ENCODE results near the gene MYRF. TPM values are rescaled to one million over a fixed set of nuclear protein-coding genes. Genes with fewer than 3 reads are reported as not detected.

Gene MYRF
- total and polyA plus RNA-seq, 2 of the 4 experiments (the other 2 are of a cell fraction), result 1.6 to 10.7 TPM

DNA sequence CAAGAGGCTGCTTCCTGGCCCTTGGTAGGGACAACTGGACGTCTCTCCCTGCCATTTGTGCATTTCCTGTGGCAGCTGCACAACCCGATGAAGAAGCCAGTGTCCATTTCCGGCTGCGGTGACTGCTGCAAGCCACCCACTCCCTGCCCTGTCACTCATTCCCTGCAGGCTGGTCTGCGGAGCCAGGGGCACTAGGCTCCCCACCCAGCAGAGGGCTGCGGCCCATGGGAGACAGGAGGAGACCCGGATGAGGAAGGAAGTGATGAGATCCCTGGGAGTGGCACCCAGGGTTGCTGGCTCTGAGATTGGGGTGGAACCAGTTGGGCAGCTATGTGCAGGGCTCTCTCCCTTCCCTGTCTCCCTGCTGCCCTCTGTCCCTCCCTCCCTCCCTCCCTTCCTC, 10.0 kb upstream of the MYRF start:
- Histone ChIP-seq H3K4me2 (ENCODE audit: low read depth, low read length) (no peak overlapping the region), H2AK5ac (ENCODE audit: low read depth, low read length) (no peak overlapping the region), H3K4me3 (ENCODE audit: insufficient read depth, low read depth, low read length) (no peak overlapping the region), H3K14ac (replicated peaks; ENCODE audit: low read depth, low read length) (no peak overlapping the region), H3K79me1 (ENCODE audit: low read depth in 1 of 2, low read length in 2 of 2) (no peaks in the 10 kb centered on the region), H3K18ac (ENCODE audit: low read depth, low read length) (no peak overlapping the region), H2AFZ (replicated peaks; ENCODE audit: low read length, poor library complexity) (no peak overlapping the region), H3K4ac (ENCODE audit: low read depth, low read length) (no peak overlapping the region), H2BK15ac (ENCODE audit: low read depth, low read length) (no peak overlapping the region), H3K9me3 (ENCODE audit: control insufficient read depth, insufficient read depth, low read length) (no peaks in the 10 kb centered on the region), H3K23ac (ENCODE audit: low read depth, low read length) (no peak overlapping the region), H3K27ac (ENCODE audit: insufficient read depth, low read length) (no peak overlapping the region), H3K9ac (ENCODE audit: low read depth, low read length) (no peak overlapping the region), H2AK9ac (replicated peaks; ENCODE audit: low read depth, low read length, poor library complexity) (peak overlapping the region; percentile 74), H3K4me1 (ENCODE audit: control insufficient read depth, insufficient read depth, low read length) (no peaks in the 10 kb centered on the region), H3K56ac (ENCODE audit: extremely low read depth, insufficient read depth, low read length) (no peak overlapping the region), H3K9me1 (ENCODE audit: insufficient read depth, low read length) (no peaks in the 10 kb centered on the region), H4K5ac (ENCODE audit: low read depth, low read length) (no peak overlapping the region), H4K91ac (ENCODE audit: insufficient read depth, low read depth, low read length) (no peak overlapping the region), H2BK120ac (ENCODE audit: low read depth, low read length) (no peak overlapping the region), H2BK5ac (ENCODE audit: low read depth, low read length, poor library complexity, severe bottlenecking) (no peak overlapping the region), H4K20me1 (ENCODE audit: insufficient read depth, low read length) (no peaks in the 10 kb centered on the region), H3K36me3 (ENCODE audit: control insufficient read depth, insufficient read depth, low read length) (peaks cover 5% of the 10 kb centered on the region; the same call in 1 of the 2 replicates), H4K8ac (ENCODE audit: low read depth in 2 of 2, low read length in 2 of 2) (no peak overlapping the region), H3K27me3 (ENCODE audit: control insufficient read depth, insufficient read depth, low read length) (no peaks in the 10 kb centered on the region), H2BK20ac (ENCODE audit: low read depth, low read length) (no peak overlapping the region)
- DNase-seq (no peak), ATAC-seq (ENCODE audit: low read depth) (no peak)
- 93% methylated on average over 4 of the region's 7 CpGs; no CpG with 5 or more reads in 1 of the 2 experiments for WGBS, 2 experiments (ENCODE audit: extremely low coverage in 2 of 2, insufficient read length in 1 of 2)
- ChIA-PET POLR2A (ENCODE audit: unreplicated experiment) (no interaction called here), CTCF (no interaction called here)
- dilution Hi-C loops (cut with HindIII; ENCODE audit: low sequenced_read_pairs, unreplicated experiment) (no loop called here), in situ Hi-C loops (cut with MboI; ENCODE audit: low sequenced_read_pairs) (no loop called here), intact Hi-C loops (cut with micrococcal nuclease) (no loop called here)
- no TSS peak for BruUV-seq (replicated peaks)
- TF ChIP-seq BHLHE40 (IDR thresholded peaks at IDR 0.05; ENCODE audit: low read depth, low read length) (no peak), CHD1 (IDR thresholded peaks at IDR 0.05; ENCODE audit: low read depth, low read length) (no peak), SMC3 (IDR thresholded peaks at IDR 0.05; ENCODE audit: low read depth, low read length) (no peak), CEBPB (IDR thresholded peaks at IDR 0.05; ENCODE audit: low read depth, low read length) (no peak), MAZ (IDR thresholded peaks at IDR 0.05; ENCODE audit: borderline replicate concordance, low read depth, low read length) (no peak), RFX5 (IDR thresholded peaks at IDR 0.05; ENCODE audit: low read depth, low read length) (no peak), FOS (IDR thresholded peaks at IDR 0.05; ENCODE audit: low read depth, low read length) (no peak), RCOR1 (IDR thresholded peaks at IDR 0.05; ENCODE audit: insufficient replicate concordance, low read length) (no peak), RAD21 (IDR thresholded peaks at IDR 0.05; ENCODE audit: low read length) (no peak), MXI1 (IDR thresholded peaks at IDR 0.05; ENCODE audit: borderline replicate concordance, low read depth, low read length) (no peak), NFE2L2 (IDR thresholded peaks at IDR 0.05; ENCODE audit: low read depth, low read length) (no peak)
- TF ChIP-seq, protein P1, sequence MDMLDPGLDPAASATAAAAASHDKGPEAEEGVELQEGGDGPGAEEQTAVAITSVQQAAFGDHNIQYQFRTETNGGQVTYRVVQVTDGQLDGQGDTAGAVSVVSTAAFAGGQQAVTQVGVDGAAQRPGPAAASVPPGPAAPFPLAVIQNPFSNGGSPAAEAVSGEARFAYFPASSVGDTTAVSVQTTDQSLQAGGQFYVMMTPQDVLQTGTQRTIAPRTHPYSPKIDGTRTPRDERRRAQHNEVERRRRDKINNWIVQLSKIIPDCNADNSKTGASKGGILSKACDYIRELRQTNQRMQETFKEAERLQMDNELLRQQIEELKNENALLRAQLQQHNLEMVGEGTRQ (IDR thresholded peaks at IDR 0.05; ENCODE audit: low read depth, low read length), result no peak
